Omental fat pad (tissue), 4 donors: ENCODE measurements around the gene TPSG1. TPM values are rescaled to one million over a fixed set of nuclear protein-coding genes. Genes with fewer than 3 reads are reported as not detected.

Experiments used
- ATAC-seq: fragments of 150-250 bp; one replicate; pipeline ENCODE4 v1.9.1; 2016; ENCODE audit warnings: mild to moderate bottlenecking, moderate library complexity; ENCODE audit not compliant: low FRiP score
- DNase-seq: peaks from one replicate; pipeline ENCODE4 v3.0.0-alpha.2; 2019; ENCODE audit warnings: low spot score
- CTCF ChIP-seq, 3 donors: fragments of 450-650 bp; IDR thresholded peaks; one replicate each; pipeline ENCODE4 v1.5.1; 2016 to 2017; ENCODE audit warnings: antibody characterized with exemption in 3 of 3, mild to moderate bottlenecking in 3 of 3, moderate library complexity in 2 of 3
- total RNA-seq, 4 donors: library from RNA; depleted of rRNA; stranded (reverse); fragments of >200 nt; gene quantifications; one replicate each; pipeline ENCODE4 v1.1.0, GENCODE V29; 2016

The TPSG1 gene
- total RNA-seq, 4 donors from 2014 or later, result 1.3 TPM; not detected in 3

- ATAC-seq, result no peak
Observed at GRCh38 chr16:1265090-1265630, 40.1 kb upstream of the TPSG1 start.

GRCh38 chr16:1264345-1265089 is 39.4 kb upstream of the TPSG1 start:
- ATAC-seq, result no peak
- DNase-seq, result no peak
- no peak for TF ChIP-seq CTCF (IDR thresholded peaks at IDR 0.05)

More at GRCh38 chr16:1265090-1265630, 40.1 kb upstream of the TPSG1 start:
- TF ChIP-seq CTCF (IDR thresholded peaks at IDR 0.05), result no peak
- DNase-seq, result no peak

- no peak for TF ChIP-seq CTCF (IDR thresholded peaks at IDR 0.05)
- ATAC-seq (no peak), DNase-seq (no peak)
Observed at GRCh38 chr16:1263591-1264344, 38.7 kb upstream of the TPSG1 start.

- DNase-seq (no peak), ATAC-seq (no peak)
- no peak for TF ChIP-seq CTCF (IDR thresholded peaks at IDR 0.05)
Observed at GRCh38 chr16:1262846-1263221, 37.8 kb upstream of the TPSG1 start.

- DNase-seq (no peak), ATAC-seq (no peak)
- TF ChIP-seq CTCF (IDR thresholded peaks at IDR 0.05), result no peak
Observed at GRCh38 chr16:1262210-1262845, 37.3 kb upstream of the TPSG1 start.

GRCh38 chr16:1261131-1261892 is 36.2 kb upstream of the TPSG1 start:
- TF ChIP-seq CTCF (IDR thresholded peaks at IDR 0.05), result no peak
- no peak for ATAC-seq
- DNase-seq, result no peak
